Endothelial cell of hepatic sinusoid (primary cell): Measurements from ENCODE around the gene EYS.
"Not testable (repeated sequence)": the region's sequence is repeated elsewhere in the genome, so short reads cannot be mapped to it uniquely, and the experiment has no call there.

ENCODE experiments used
- in situ Hi-C: cut with HindIII; loops from 2 replicates; pipeline ENCODE4 v1.10.0; 2017; ENCODE audit warnings: low sequenced_read_pairs

EYS gene

DNA sequence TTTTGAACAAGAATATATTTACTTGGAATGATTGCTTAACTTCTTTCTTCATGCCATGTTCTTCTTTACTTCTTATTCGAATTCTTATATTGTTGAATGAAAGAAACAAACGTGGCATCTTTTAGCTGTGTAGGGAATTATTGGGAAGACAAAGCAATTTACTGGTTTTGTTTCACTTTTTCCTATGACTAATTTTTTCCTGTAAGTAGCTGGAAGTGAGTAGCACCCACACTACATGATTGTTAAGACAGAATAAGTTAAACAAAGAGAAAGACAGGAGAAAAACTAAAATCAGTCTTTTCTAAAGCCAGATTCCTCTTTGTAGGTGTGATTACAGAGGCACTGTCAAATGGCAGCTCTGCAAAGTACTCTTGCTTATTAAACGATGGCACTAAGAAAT lies 593.4 kb downstream of the EYS start:
- in situ Hi-C loops, result no loop called here

DNA sequence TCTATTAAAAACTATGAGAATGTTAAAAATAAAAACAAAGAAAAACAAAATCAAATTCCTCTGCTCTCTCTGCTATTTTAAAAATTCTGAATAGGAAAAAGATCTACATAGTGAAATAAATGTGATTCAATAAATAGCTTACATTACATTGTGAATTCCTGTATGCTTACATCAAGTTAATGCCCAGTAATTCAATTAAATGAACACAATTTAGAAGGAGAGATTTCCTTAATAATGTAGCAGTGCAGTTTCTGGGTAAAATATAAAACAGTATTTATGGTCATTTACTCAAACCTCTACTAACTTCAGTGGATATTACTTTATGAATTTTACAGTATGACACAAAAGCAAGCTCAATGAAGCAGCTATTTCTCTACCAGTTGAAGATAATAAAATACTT lies 594.6 kb downstream of the EYS start:
- in situ Hi-C loops, result no loop called here

DNA sequence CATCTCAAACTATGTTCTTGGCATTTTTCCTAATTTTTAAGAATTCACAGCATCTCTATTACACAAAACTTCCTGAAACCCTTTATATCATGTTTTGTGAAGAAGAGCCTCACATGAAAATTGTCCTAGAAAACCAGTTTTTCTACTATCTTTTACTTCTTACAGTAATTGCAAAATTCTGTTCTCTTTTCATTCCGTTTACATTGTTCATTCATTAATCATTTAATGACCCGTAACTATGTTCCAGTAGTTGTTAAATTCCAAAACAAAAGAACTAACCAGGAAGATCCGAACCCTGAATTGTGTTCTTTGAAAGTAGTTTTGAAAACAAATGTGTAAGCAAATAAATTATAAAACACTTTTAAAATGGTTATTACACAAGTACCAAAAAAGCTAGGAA lies 597.0 kb downstream of the EYS start:
- in situ Hi-C loops, result no loop called here

DNA sequence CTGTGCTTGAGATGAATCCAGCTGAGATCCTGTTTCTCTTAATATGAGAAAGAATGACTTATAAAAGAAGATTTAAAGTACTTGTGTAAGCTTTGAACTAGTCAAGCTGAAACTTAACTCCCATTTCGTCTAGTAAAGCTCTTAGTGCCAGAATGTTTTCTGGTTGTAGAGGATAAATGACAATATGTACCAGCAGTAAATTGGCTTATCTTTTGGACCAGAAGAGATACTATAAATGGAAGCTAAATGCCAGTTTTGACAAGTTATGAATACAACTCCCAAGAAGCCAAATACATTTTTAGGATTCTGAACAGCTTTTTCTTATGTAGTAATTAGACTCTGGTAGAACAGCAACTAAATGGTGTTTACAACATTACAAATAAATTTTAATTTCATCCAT lies 608.7 kb downstream of the EYS start:
- in situ Hi-C loops, result no loop called here

DNA sequence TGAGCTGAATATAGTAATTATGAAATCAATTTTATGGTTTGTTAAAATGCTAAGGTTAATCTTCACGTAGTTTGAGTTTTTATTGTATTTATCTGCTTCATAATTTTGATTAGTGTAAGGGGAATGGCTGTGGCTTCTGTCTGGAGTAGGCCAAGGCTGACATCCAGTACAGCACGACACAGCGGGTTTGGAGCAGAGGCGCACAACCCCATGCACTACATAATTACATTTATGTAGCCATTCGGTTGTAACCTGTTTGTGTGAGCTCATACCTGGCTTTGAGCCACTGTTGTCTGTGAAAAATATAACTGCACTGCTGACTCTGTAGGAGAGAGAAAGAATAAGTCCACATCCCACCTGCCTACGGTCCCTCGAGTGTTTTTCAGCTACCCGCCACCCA lies 615.5 kb downstream of the EYS start:
- in situ Hi-C loops, result no loop called here

DNA sequence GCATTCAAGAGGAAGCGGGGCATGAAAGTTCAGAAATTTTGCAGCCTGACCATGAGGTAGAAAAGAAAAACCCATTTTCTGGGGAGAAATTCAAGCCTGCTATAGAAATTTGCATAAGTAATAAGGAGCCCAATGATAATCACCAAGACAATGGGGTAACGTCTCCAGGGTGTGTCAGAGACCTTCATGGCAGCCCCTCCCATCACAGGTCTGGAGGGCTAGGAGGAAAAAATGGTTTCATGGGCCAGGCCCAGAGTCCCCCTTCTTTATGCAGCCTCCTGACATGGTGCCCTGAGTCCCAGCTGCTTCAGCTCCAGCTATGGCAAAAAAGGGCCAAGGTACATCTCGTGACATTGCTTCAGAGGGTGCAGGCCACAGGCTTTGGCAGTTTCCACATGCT lies 618.5 kb downstream of the EYS start:
- in situ Hi-C loops, result no loop called here

DNA sequence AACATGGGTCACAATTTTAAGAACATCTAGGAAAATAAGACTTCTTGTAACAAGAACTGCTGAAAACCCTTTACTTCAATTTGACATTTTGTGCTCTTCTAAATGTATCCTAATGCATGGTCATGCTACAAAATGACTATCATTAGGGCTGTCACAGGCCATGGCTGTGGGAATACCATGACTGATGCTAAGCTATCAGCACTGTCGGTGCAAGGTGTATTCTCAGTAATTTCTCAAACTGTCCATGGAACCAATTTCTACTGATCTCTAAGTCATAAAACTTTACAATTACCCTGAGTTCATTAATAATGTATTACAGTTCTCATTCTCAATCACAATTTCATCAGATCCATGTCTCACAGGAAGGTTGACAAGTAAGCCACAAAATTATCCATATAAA lies 625.3 kb downstream of the EYS start:
- in situ Hi-C loops, result no loop called here

DNA sequence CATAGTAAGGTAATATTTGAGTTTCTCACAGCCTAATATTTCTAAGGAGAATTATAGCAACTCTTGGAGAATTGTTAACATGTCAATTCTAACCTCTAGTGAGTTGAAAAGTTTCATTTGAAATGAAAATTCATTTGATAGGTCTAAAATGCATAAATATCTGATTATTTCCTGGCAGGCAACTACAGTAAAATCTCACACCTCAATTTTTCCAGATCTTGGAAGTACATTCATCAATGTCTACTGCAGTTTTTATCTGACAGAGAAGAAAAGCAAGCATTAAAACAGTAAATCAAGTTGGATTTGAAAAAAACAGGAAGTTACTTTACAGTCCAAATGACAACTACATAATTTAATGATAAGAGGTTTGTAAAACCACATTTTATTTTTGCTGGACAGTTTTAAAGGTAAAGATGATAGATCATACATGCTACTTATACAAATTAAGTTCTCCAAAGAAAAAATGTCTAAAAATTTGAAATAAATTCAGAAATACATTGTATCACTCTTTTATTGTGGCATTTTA lies 631.3 kb downstream of the EYS start:
- in situ Hi-C loops, result no loop called here

DNA sequence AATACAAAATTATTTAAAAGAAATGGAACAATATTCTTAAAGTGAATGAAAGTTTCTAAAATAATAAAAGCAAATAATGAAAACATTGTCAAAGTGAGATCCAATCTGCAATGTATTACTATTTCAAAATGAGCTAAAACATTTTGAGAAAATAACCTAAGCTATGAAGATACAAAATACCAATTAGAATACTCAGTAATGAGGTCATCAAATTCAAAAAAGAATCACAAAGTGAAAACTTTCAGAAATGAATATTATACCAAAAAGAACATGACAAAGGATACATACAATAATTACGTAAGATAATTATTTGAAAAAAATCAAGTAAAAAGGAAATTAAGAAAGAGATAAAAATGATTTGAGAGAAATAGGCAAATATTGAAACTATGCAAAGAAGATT lies 634.5 kb downstream of the EYS start:
- in situ Hi-C loops, result no loop called here

DNA sequence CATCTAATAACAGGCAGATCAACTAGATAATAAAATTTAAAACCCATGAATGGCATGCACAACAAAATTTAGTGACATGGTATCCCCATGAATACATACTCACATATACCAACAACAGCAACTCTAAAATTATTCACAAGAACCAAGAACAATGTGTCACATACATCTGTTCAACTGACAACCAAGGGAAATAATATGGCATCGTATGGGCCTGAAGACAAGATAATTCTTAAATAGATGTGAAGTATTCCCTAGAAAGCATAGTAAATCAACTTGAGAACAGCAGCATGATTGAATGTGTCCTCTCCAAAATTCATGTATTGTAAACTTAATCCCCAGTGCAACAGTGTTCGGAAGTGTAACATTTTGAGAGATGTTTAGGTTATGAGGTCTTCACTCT lies 635.5 kb downstream of the EYS start:
- in situ Hi-C loops, result no loop called here

DNA sequence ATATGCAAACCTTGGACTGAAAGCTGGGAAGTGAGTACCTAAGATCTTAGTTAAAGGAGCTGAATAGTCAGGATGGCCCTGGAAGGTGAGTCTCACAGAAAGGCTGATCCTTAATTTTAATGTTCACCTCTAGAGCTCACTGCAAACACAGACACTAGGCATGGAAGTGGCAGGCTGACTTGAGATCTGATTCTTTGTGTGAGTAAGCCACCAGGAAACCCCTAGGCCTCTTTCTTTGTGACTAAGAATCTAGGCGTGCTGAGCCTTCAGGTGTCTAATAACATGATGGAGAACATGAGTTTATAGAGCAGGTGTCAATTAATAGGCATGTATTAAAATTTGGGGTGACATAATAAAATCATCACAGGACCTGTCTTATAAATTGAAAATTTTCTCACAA lies 642.2 kb downstream of the EYS start:
- in situ Hi-C loops, result no loop called here

DNA sequence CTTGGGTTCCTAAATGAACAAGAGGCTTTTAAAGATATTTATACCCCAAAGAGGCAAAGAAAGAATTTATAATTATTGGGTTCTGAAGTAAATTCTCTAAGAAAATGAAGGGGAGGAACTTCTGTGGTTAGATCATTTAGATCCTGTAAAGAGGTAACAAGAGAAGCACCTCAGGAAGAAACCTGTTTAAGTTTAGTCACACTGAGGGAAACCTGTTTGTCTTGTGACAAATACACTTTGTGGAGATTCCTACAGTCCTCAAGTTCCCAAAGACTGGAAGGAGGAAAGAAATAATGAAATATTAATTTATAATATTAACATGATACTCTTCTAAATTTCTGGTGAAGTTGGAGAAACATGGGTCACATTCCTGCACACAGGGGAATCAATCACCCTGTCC lies 647.5 kb downstream of the EYS start:
- in situ Hi-C loops, result no loop called here

DNA sequence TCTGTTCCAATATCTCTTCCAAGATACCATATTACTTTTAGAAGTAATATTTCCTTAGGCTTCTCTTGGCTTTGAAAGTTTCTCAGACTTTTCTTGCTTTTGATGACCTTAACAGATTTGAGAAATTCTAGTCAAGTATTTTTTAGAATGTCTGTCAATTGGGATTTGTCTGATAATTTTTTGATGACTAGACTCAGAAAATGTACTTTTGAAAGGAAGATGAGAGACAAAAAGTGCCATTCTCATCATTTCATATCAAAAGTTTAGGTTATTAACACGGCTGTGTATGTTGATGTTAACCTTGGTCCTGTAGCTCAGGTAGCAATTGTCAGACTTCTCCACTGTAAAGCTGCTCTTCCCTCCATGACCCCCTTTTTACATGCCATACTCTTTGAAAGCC lies 651.5 kb downstream of the EYS start:
- in situ Hi-C loops, result no loop called here

DNA sequence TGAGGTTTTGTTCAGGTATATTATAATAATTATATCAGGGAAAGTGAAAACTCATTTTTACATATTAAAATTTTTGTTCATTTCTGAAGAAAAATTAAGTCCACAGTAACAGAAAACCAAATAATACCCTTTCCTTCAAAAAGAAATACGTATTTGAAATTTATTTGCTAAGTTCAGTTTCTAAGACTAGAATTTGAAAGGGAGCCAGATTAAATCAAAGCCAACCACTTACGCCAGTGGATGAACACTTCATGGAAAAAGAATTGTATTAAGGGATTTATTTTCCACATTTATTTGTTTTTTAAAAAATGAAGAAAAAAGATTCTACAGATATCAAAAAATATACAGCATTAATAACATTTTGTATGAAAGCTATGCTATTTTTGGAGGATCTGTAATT lies 654.4 kb downstream of the EYS start:
- in situ Hi-C loops, result no loop called here

DNA sequence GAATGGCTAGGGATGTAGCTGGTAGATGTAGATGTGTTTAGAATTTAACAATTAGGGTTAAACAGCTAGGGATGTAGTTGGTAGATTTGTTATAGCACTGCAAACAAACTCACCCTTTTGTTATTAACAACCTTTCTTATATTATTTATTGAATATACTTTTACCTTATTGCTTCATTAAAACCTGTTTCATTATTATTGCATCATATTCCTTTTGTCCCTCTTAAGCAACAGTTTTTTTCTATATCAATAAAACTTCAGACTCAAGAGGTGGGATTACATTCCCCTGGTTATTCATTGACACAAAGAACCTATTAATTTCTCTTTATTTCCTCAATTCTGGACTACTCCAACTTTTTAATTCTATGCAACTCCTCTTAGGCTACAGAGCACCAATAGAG lies 661.2 kb downstream of the EYS start:
- in situ Hi-C loops, result no loop called here

DNA sequence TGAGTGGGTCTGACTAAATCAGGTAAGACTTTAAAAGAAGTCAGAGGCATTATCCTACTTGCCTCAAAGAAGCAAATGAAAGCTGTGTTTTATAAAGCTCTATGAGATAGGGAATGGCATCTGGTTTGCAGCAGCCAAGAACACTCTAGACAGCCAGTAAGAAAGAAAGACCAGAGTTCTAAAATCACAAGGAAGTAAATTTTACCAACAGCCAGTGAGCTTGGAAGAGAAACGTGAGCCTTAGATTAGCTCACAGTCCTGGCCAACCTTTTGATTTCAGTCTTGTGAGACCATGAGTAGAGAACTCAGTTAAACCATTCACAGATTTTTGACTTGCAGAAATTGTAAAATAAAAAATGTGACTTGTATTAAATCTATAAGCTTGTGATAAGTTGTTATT lies 693.0 kb downstream of the EYS start:
- in situ Hi-C loops, result no loop called here

DNA sequence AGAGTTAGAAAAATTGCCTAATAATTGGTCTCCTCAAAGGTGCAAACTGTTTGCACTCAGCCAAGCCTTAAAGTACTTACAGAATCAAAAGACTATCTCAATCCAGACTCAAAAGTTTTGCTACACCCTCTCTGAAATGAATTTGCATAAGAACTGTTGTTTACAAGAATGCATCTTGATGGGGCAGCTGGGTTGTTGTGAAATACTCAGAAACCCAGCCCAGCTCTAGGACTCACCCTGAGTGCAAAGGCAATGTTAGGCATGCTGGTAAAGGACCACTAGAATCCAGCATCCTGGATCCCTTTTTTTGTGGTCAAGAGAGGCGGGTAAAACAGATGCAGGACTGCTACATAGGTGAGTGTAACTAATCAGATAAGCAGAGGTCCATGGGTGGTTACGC lies 700.2 kb downstream of the EYS start:
- in situ Hi-C loops, result no loop called here

DNA sequence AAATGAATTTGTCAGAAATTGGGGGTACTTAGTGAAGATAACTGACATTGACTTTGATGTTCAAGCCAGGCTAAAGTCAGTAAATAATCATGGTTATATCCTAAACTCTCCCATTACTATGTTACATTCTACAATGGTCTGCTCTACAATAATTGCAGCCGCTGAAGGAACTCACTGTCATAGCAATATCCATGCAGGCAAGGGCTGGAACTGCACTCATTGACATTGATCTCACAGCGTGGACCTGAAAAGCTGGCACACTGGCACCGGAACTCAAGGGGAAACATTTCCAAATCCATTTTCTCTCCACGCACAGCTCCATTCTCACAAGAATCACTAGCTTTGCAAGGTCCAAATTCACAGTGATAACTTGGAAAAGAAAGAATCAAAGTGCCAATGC lies 702.7 kb downstream of the EYS start:
- in situ Hi-C loops, result no loop called here

DNA sequence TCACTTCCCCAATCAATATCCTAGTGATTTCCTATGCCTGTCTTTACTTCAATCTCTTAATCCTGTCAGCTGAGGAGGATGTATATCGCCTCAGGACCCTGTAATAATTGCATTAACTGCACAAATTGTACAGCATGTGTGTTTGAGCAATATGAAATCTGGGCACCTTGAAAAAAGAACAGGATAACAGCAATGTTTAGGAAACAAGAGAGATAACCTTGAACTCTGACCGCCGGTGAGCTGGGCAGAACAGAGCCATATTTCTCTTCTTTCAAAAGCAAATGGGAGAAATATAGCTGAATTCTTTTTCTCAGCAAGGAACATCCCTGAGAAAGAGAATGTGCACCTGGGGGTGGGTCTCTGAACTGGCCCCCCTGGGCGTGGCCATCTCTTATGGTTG lies 704.1 kb downstream of the EYS start:
- in situ Hi-C loops, result not testable (repeated sequence)

DNA sequence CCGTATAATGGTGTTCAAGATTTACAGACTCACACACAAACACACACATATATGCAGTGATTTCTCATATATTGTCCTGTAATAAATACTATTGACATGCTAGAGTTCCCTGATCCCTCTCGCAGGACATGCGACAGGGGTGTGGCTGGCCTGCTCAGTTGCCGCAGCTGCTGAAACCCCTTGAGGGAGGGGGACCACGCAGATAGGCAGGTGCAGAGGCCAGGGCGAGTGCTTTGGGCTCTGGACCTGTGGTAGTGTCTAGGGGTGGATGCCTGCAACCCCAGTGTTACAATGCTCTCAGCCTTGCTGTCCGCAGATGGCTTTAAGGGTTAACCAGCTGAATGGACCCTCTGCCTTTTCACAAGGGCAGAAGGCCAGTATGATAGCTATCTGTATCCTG lies 706.2 kb downstream of the EYS start:
- in situ Hi-C loops, result no loop called here

DNA sequence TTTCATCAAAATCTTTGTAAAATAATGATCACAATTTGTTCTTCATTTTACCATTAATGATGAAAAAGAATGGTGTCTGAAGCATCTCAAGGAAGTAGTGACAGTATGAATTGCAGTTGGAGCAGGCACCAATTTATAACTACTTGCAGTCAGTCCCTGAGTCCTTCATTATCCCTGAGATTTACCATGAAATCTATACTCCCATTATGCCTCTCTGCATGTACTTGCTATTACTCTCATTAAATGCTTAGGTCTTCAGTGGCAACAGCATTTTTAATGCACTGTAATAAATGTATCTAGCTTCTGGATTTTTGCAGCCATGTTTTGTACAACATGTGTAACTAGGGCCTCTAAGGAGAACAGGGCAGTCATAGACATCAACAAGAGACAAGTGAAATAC lies 708.8 kb downstream of the EYS start:
- in situ Hi-C loops, result no loop called here

DNA sequence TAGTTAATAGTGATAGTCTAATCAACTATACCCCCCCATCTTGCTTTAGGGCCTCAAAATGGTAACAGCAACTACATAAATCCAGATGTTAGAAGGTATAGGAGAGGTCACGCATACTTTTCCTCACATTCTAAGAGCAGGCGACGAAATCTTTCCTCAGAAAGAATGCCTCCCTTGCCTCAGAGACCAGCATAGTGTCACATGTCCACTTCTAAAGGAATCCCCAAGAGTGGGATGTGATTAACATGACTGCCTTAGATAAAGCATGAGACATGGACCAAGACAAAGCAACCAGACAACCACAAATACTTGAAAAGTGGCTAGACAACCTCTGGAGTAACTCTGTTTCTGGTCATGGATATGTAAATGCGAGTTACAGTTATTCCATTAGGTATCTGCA lies 710.7 kb downstream of the EYS start:
- in situ Hi-C loops, result no loop called here

DNA sequence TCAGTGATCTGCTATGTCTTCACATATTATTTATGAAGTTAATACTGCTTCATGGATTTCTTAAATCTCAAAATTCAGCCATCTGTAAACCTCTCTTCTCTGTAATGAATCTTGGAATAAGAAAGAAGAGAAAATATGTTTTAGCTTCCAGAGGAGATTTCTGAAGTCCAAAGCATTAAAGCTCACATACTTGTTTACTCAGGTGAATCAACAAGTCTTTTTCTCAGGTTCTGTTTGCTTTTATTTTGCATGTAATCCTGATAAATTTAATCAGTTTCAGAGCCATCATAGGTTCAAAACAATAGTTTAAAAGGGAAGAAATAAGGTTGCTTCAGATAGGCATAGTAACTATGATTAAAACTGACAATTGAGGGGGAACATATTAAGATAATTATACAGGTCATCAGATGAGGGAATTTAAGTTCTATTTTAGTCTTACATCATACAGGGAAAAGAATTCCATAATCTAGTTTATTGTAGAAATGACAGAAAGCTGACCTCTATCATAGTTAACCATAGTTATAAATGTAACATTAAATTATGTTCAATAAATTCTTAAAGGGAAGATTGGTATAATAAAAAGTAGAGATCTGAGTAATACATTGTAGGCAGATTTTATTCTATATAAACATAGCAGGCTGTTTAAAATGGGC lies 716.2 kb downstream of the EYS start:
- in situ Hi-C loops, result no loop called here
